Femur (tissue), 1 donor: Measurements from ENCODE around the gene TXNRD2.
"Not testable (repeated sequence)": the region's sequence is repeated elsewhere in the genome, so short reads cannot be mapped to it uniquely, and the experiment has no call there.

Experiments
- DNase-seq: peaks from one replicate; pipeline ENCODE4 v3.0.0-alpha.2; 2017

The TXNRD2 gene

DNA sequence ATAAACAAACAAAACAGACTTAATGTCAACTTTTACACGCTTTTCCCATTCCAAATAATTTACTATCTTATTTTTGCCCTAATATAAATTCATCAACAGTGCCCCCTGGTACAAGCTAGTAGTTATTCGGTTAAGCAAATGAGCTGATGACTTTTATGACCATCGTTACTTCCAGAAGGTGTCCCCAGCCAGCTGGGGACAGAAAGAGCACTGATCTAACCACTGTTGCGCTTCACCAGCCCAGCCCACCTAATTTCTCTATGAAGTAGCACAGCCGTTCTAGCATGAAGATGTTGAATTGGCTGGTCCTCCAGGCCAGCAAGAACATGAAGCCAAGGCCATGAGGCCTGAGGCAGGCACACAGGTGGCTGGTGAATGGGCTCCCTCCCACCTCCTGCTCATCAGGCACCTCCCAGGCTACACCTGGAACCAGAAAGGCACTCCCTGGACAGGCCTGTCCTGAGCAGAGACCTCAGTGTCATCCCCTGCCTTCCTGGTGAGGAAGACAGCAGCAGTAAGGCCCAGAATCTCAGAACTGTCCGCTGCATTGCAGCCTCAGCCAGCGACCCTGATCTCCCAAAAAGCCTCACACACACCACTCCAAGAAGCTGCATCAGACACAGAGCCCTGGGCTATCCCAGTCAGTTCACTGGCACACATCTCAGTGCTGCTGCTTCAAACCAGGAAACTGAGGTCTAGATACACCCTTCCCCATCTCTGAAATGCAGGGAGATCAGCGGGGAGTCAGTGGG, 99.8 kb downstream of the TXNRD2 start:
- DNase-seq, result no peak

DNA sequence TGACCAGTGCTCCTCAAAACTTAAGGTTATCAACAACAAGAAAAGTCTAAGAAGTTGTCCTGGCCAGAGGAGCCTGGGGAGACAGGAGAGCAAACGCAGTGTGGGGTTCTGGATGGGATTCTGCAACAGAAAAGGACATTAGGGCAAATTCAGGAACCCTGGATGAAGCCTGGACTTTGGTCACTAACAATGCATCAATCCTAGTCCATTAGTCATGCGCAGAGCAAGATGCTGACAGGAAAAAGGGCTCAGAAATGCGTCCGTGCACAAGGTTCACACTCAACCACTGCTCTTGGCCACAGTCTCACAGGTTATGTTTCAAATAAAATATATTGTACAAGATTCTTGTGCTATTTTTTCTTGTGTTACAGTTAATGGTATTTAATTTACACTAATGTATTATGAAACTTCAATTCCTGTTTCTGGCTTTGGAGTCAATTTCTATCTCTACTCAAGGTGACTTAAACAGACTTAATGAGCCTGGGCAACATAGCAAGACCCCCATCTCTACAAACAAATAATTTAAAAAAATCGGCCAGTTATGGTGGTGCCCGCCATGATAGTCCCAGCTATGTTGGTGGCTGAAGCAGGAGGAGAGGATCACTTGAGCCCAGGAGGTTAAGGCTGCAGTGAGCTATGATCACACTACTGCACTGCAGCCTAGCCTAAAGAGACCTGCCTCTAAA, 100.5 kb downstream of the TXNRD2 start:
- no peak for DNase-seq

- no peak for DNase-seq
Measured at GRCh38 chr22:19840059-19840458, 101.6 kb downstream of the TXNRD2 start.

- DNase-seq, result no peak
Measured at GRCh38 chr22:19837915-19838314, 103.7 kb downstream of the TXNRD2 start.

- DNase-seq, result no peak
Measured at GRCh38 chr22:19836512-19836911, 105.1 kb downstream of the TXNRD2 start.

GRCh38 chr22:19834599-19834998, 107.0 kb downstream of the TXNRD2 start:
- DNase-seq, result no peak

- DNase-seq, result not testable (repeated sequence)
Measured at GRCh38 chr22:19833327-19833726, 108.3 kb downstream of the TXNRD2 start.

GRCh38 chr22:19832476-19833108, 109.0 kb downstream of the TXNRD2 start:
- peak; percentile 13 for DNase-seq

GRCh38 chr22:19831979-19832378, 109.6 kb downstream of the TXNRD2 start:
- DNase-seq, result not testable (repeated sequence)

- DNase-seq, result no peak
Measured at GRCh38 chr22:19831016-19831415, 110.6 kb downstream of the TXNRD2 start.

- DNase-seq, result no peak
Measured at GRCh38 chr22:19828035-19828401, 113.6 kb downstream of the TXNRD2 start.

DNA sequence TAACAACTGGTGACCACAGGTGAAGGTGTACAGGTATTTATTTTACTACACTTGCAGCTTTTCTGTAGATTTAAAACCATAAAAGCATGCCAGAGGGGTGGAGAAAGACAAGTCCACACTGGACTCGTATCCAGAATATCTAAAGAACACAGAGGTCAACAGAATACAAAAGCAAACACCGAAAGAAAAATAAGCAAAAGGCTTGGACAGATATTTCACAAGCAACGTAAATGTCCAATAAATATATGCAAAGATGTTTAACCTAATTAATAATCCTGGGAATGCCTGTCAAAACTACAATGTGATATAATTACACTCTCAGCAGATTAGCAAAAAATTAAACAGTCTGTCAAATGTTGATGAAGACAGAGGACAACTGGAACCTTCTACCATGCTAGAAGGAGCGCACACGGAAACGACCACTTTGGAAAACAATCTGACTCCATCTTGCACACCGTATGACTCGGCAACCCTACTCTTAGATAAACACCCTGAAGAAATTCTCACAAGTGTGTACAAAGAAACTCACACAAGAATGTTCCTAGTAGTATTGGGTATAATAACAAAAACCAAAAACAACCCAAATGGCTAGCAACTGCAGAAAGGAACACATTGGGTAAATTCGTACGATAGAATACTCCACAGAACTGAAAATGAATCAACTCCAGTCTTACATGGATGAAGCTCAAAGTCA, 114.1 kb downstream of the TXNRD2 start:
- DNase-seq, result no peak

GRCh38 chr22:19826619-19826950, 115.0 kb downstream of the TXNRD2 start:
- DNase-seq, result no peak

GRCh38 chr22:19825904-19826618, 115.6 kb downstream of the TXNRD2 start:
- DNase-seq, result no peak
